Epithelial cell of proximal tubule (primary cell): Measurements from ENCODE around the gene NKAIN4. TPM values are rescaled to one million over a fixed set of nuclear protein-coding genes. Genes with fewer than 3 reads are reported as not detected.

Experiments used
- DNase-seq: peaks from one replicate; pipeline ENCODE4 v3.0.0-alpha.2; 2011; ENCODE audit warnings: low read depth
- H3K4me3 ChIP-seq: 2 replicates; pipeline ENCODE4 v1.5.1; 2011; ENCODE audit warnings: low read depth, mild to moderate bottlenecking, low read length
- total RNA-seq: library from RNA; depleted of rRNA; stranded (reverse); fragments of >200 nt; gene quantifications from 2 replicates; pipeline ENCODE4 v1.2.3, GENCODE V29; 2015
- TF ChIP-seq, protein P1 (sequence below): conservative IDR thresholded peaks from 2 replicates; pipeline ENCODE4 v1.5.1; 2012; ENCODE audit warnings: low read depth, mild to moderate bottlenecking, low read length

NKAIN4 gene
- total RNA-seq, 1 donor from 2014 or later, result 4.0 TPM

GRCh38 chr20:63192721-63193120 lies 61.5 kb downstream of the NKAIN4 start:
- DNase-seq, result no peak
- H3K4me3 ChIP-seq, result no peak overlapping the region
- TF ChIP-seq, protein P1, sequence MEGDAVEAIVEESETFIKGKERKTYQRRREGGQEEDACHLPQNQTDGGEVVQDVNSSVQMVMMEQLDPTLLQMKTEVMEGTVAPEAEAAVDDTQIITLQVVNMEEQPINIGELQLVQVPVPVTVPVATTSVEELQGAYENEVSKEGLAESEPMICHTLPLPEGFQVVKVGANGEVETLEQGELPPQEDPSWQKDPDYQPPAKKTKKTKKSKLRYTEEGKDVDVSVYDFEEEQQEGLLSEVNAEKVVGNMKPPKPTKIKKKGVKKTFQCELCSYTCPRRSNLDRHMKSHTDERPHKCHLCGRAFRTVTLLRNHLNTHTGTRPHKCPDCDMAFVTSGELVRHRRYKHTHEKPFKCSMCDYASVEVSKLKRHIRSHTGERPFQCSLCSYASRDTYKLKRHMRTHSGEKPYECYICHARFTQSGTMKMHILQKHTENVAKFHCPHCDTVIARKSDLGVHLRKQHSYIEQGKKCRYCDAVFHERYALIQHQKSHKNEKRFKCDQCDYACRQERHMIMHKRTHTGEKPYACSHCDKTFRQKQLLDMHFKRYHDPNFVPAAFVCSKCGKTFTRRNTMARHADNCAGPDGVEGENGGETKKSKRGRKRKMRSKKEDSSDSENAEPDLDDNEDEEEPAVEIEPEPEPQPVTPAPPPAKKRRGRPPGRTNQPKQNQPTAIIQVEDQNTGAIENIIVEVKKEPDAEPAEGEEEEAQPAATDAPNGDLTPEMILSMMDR, result no peak

GRCh38 chr20:63191400-63191799 lies 62.9 kb downstream of the NKAIN4 start:
- TF ChIP-seq, protein P1, result no peak
- no peak for DNase-seq
- no peak overlapping the region for H3K4me3 ChIP-seq

DNA sequence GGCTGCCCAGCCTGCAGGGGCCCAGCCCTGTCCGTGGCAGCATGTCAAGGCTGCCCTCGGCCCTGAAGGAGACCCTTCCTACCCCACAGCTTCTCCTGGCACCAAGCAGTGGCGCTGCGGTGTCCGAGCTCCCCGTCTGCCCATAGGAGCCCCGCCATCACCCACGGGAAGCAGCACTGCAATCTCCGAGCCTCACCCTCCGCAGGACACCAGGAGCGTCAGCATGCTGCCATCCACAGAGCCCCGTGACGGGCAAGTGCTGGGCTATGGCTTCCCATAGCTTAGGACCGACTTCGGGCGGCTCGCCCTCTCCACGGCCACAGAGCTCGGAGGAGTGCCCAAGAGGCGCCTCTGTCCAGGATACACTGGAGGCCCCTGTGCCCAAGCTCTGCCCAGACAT lies 63.4 kb downstream of the NKAIN4 start:
- no peak for DNase-seq
- TF ChIP-seq, protein P1, result no peak
- H3K4me3 ChIP-seq, result no peak overlapping the region

Other genes starting within 250 kb of the NKAIN4 start
- gene BHLHE23, start 247.5 kb downstream of the NKAIN4 start, total RNA-seq, result not detected in 2 replicates
- gene YTHDF1, start 38.3 kb downstream of the NKAIN4 start, total RNA-seq, result 20.4 and 30.5 TPM in 2 replicates
- 1.1 and 10.6 TPM in 2 replicates for gene BIRC7, start 18.6 kb downstream of the NKAIN4 start, total RNA-seq
- 73.3 and 78.6 TPM in 2 replicates for gene ARFGAP1, start 18.4 kb upstream of the NKAIN4 start, total RNA-seq
- gene COL20A1, start 38.7 kb upstream of the NKAIN4 start, total RNA-seq, result not detected in 2 replicates
- gene CHRNA4, start 106.9 kb upstream of the NKAIN4 start, total RNA-seq, result not detected in 2 replicates
- gene KCNQ2, start 218.2 kb upstream of the NKAIN4 start, total RNA-seq, result 0.14 TPM in 1 of 2 replicates, not detected in the other
- gene EEF1A2, start 244.6 kb upstream of the NKAIN4 start, total RNA-seq, result 1.2 and 20.0 TPM in 2 replicates